Endodermal cell (in vitro differentiated cells): ENCODE measurements around the gene LOXHD1. TPM values are rescaled to one million over a fixed set of nuclear protein-coding genes. Genes with fewer than 3 reads are reported as not detected.

ENCODE experiments used
- DNase-seq: peaks from one replicate; pipeline ENCODE4 v3.0.0-alpha.2; 2017
- H3K27ac ChIP-seq: 2 replicates; pipeline ENCODE4 v1.5.1; 2013; ENCODE audit warnings: mild to moderate bottlenecking, low read depth, low read length, moderate library complexity
- H3K27me3 ChIP-seq: 2 replicates; pipeline ENCODE4 v1.6.1; 2013; ENCODE audit warnings: mild to moderate bottlenecking, low read length, moderate library complexity; ENCODE audit not compliant: insufficient read depth, control insufficient read depth, poor library complexity, severe bottlenecking
- H3K36me3 ChIP-seq: 2 replicates; pipeline ENCODE4 v1.7.0; 2013; ENCODE audit warnings: mild to moderate bottlenecking, low read length, moderate library complexity; ENCODE audit not compliant: control insufficient read depth, insufficient read depth
- H3K4me1 ChIP-seq: one replicate; pipeline ENCODE4 v1.7.0; 2013; ENCODE audit warnings: low read length; ENCODE audit not compliant: control insufficient read depth, insufficient read depth
- H3K4me3 ChIP-seq: 2 replicates; pipeline ENCODE4 v1.5.1; 2013; ENCODE audit warnings: mild to moderate bottlenecking, low read length, moderate library complexity
- H3K9ac ChIP-seq: 2 replicates; pipeline ENCODE4 v1.6.1; 2013; ENCODE audit warnings: mild to moderate bottlenecking, low read length, moderate library complexity; ENCODE audit not compliant: poor library complexity, severe bottlenecking; ENCODE audit errors: extremely low read depth
- H3K9me3 ChIP-seq: 2 replicates; pipeline ENCODE4 v1.6.1; 2013; ENCODE audit warnings: mild to moderate bottlenecking, low read length, moderate library complexity; ENCODE audit not compliant: control insufficient read depth
- H3K27ac Mint-ChIP-seq: 2 replicates; pipeline ENCODE4 v1.8.0; 2020; ENCODE audit warnings: mixed read lengths
- H3K27me3 Mint-ChIP-seq: 2 replicates; pipeline ENCODE4 v1.8.0; 2021; ENCODE audit warnings: mild to moderate bottlenecking, mixed read lengths; ENCODE audit not compliant: insufficient read depth
- H3K36me3 Mint-ChIP-seq: 2 replicates; pipeline ENCODE4 v1.8.0; 2020; ENCODE audit warnings: low read depth, mixed read lengths
- H3K4me1 Mint-ChIP-seq: 2 replicates; pipeline ENCODE4 v1.8.0; 2020; ENCODE audit warnings: mixed read lengths
- H3K4me3 Mint-ChIP-seq: 2 replicates; pipeline ENCODE4 v1.8.0; 2020; ENCODE audit warnings: mild to moderate bottlenecking, moderate library complexity, mixed read lengths
- H3K9me3 Mint-ChIP-seq: 2 replicates; pipeline ENCODE4 v1.8.0; 2020; ENCODE audit warnings: mild to moderate bottlenecking, mixed read lengths
- CTCF ChIP-seq: fragments of 200-600 bp; sonication (generic); conservative IDR thresholded peaks from 2 replicates; pipeline ENCODE4 v1.5.0; 2021; ENCODE audit warnings: antibody characterized with exemption, mild to moderate bottlenecking
- WGBS, 2 experiments: methylation state at CpG; one replicate each; pipeline versions ENCODE4 v1.1.5 to v1.1.7; 2013; ENCODE audit warnings: missing lambda C conversion rate in 2 of 2, mixed read lengths in 1 of 2; ENCODE audit not compliant: insufficient coverage in 1 of 2, insufficient read length in 1 of 2; 5-methylcytosine and 5-hydroxymethylcytosine counted together
- total RNA-seq, 2 donors: library from RNA; stranded (reverse); fragmentation: NEBNext Ultra II Directional in 1 of 2; extraction: Animal tissue kit (Norgen Biotek cat#: 25700) in 1 of 2; gene quantifications; 2 replicates in 1 of 2; 3 replicates in 1 of 2; pipeline ENCODE4 v1.2.1, GENCODE V29; 2021

Gene LOXHD1
- total RNA-seq, 2 donors from 2014 or later: 2.1 TPM; not detected in 1

- 51 to 55% methylated on average over 5 to 6 of the region's 6 CpGs for WGBS, 2 experiments
- H3K4me1 ChIP-seq: peaks cover 3% of the 10 kb centered on the region
- Mint-ChIP-seq H3K27me3 (peaks cover 27% of the 10 kb centered on the region), H3K4me3 (no peak overlapping the region), H3K9me3 (no peaks in the 10 kb centered on the region), H3K27ac (no peak overlapping the region), H3K36me3 (no peaks in the 10 kb centered on the region), H3K4me1 (peaks cover 27% of the 10 kb centered on the region)
- H3K9ac ChIP-seq: no peak overlapping the region
- peak; percentile 68 for TF ChIP-seq CTCF
- H3K9me3 ChIP-seq: no peaks in the 10 kb centered on the region
- H3K27me3 ChIP-seq: no peaks in the 10 kb centered on the region
- no peak overlapping the region for H3K4me3 ChIP-seq
- no peaks in the 10 kb centered on the region for H3K36me3 ChIP-seq
- peak; percentile 73 for DNase-seq
- H3K27ac ChIP-seq: no peak overlapping the region
Observed at GRCh38 chr18:46458472-46458871, 198.5 kb downstream of the LOXHD1 start.

GRCh38 chr18:46456691-46457090, 200.3 kb downstream of the LOXHD1 start:
- Histone ChIP-seq H3K9ac (no peak overlapping the region), H3K27me3 (no peaks in the 10 kb centered on the region), H3K4me1 (peaks cover 3% of the 10 kb centered on the region), H3K4me3 (no peak overlapping the region), H3K36me3 (no peaks in the 10 kb centered on the region), H3K27ac (no peak overlapping the region), H3K9me3 (no peaks in the 10 kb centered on the region)
- Mint-ChIP-seq H3K9me3 (no peaks in the 10 kb centered on the region), H3K36me3 (no peaks in the 10 kb centered on the region), H3K4me3 (no peak overlapping the region), H3K4me1 (peaks cover 21% of the 10 kb centered on the region), H3K27ac (no peak overlapping the region), H3K27me3 (peaks cover 16% of the 10 kb centered on the region)
- DNase-seq: no peak
- no peak for TF ChIP-seq CTCF
- 96% methylated on average over 7 to 13 of the region's 13 CpGs for WGBS, 2 experiments

GRCh38 chr18:46452820-46453219, 204.2 kb downstream of the LOXHD1 start:
- H3K36me3 ChIP-seq: no peaks in the 10 kb centered on the region
- no peaks in the 10 kb centered on the region for H3K4me1 ChIP-seq
- Mint-ChIP-seq H3K9me3 (no peaks in the 10 kb centered on the region), H3K27ac (no peak overlapping the region), H3K27me3 (peaks cover 6% of the 10 kb centered on the region), H3K36me3 (no peaks in the 10 kb centered on the region), H3K4me3 (no peak overlapping the region), H3K4me1 (peaks cover 12% of the 10 kb centered on the region)
- H3K9ac ChIP-seq: no peak overlapping the region
- WGBS, 2 experiments: 96 to 98% methylated on average over 6 of the region's 6 CpGs
- H3K27ac ChIP-seq: no peak overlapping the region
- peak; percentile 12 for DNase-seq
- H3K4me3 ChIP-seq: no peak overlapping the region
- H3K9me3 ChIP-seq: no peaks in the 10 kb centered on the region
- no peaks in the 10 kb centered on the region for H3K27me3 ChIP-seq
- no peak for TF ChIP-seq CTCF
